Ramos (cell line): ENCODE results near the gene FNBP1.
"Not testable (repeated sequence)": the region's sequence is repeated elsewhere in the genome, so short reads cannot be mapped to it uniquely, and the experiment has no call there.

ENCODE experiments used
- in situ Hi-C: fragments of 300-500 bp; cut with MboI; formaldehyde crosslinking; loops from one replicate; pipeline ENCODE4 v1.14.3; 2022; ENCODE audit warnings: low sequenced_read_pairs; ENCODE audit not compliant: unreplicated experiment

Gene FNBP1

DNA sequence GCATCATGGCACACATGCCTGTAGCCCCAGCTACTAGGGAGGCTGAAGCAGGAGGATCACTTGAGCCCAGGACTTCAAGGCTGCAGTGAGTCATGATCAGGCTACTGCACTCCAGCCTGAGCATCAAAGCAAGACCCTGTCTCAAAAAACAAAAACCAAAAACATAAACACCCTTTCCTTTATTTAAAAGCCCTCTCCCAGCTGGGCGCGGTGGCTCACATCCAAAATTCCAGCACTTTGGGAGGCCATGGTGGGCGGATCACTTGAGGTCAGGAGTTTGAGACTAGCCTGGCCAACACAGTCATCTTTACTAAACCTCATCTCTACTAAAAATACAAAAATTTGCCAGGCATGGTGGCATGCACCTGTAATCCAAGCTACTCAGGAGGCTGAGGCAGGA, 45.3 kb downstream of the FNBP1 start:
- in situ Hi-C loops = not testable (repeated sequence)

DNA sequence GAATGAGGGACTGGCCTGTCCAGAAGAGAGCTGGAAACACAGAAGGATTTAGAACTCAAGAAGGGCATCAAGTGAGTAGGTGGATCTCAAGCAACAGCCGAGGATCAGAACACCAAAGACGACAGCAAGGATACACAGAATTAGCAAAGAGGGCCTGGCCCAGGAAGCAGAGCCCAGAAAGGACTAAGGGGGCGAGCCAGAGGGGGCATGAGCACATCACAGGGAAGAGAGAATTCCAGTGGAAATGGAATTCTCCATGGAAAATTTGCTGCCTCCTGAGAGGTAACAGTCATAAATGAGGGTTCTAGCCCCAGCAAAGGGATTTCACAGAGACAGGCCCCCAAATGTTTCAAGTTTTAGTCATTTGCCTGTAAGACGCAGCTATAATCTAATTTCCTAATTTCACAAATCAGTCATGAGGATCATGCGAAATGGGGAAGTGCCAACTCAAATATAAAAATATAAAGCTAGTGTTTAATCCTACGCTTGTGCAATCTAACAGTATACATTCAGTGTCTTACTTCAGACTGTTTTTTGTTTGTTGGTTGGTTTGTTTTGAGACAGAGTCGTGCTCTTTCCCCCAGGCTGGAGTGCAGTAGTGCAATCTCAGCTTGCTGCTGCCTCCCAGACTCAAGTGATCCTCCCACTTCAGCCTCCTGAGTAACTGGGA, 46.7 kb downstream of the FNBP1 start:
- in situ Hi-C loops = no loop called here

DNA sequence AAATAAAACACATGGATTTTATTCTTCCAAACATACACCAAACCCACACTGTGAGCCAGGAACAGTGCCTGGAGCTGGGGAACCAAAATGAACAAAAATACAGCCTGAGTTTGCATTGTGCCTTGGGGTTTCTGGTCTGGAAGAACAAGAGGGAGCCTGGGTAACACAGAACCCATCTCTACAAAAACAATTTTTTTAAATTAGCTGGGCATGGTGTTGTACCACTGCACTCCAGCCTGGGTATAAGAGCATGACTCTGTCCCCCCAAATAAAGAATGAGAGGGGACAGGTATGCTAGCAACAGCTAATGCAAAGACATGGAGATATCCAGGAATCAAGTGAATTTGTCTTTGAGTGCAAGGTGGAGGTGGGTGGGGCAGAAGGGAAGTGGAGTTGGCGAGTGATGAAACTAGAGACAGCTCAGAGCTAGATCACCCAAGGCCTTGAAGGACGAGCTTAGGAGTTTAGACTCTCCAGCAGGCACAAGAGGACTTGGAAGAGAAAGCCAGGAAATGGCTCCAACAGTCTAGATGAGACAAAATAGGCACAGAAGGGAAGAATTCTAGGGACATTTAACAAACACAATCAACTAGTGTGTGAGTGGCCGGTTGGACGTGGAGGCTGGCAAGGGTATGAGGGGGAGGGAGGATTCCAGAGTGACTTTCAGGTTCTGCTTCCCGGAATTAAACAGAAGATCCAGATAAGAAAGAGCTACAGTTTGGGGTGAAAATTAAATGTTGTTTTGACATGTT, 47.4 kb downstream of the FNBP1 start:
- in situ Hi-C loops = no loop called here

DNA sequence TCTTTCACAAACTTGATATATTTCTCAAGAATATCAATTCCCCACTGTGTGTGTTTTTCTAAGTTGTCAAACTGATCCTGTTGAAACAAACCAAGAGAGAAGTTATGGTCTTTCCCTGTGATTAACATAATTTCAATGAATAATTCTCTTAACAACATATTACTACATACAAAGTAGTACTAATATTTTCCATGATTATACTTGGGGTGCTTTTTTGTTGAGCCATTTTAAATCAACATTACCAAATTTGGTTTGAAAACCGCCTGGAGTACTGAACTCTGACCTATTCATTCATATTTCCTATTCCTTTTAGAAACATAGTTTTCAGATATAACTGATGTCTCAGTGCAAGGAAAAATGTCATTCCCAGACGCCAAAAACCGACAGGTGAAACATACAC, 48.1 kb downstream of the FNBP1 start:
- in situ Hi-C loops = no loop called here

DNA sequence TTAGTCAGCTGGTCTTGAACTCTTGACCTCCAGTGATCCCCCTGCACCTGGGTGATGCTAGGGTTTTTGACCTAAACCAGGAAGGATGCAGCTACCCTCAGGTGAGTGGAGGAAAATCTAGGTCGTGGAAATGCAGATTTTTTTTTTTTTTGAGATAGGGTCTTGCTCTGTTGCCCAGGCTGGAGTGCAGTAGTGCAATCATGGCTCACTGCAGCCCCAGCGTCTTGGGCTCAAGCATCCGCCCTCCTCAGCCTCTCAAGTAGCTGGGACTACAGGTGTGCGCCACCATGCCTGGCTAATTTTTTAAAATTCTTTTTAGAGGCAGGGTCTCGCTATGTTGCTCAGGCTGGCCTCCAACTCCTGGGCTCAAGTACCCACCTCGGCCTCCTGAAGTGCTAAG, 51.9 kb downstream of the FNBP1 start:
- in situ Hi-C loops = not testable (repeated sequence)

DNA sequence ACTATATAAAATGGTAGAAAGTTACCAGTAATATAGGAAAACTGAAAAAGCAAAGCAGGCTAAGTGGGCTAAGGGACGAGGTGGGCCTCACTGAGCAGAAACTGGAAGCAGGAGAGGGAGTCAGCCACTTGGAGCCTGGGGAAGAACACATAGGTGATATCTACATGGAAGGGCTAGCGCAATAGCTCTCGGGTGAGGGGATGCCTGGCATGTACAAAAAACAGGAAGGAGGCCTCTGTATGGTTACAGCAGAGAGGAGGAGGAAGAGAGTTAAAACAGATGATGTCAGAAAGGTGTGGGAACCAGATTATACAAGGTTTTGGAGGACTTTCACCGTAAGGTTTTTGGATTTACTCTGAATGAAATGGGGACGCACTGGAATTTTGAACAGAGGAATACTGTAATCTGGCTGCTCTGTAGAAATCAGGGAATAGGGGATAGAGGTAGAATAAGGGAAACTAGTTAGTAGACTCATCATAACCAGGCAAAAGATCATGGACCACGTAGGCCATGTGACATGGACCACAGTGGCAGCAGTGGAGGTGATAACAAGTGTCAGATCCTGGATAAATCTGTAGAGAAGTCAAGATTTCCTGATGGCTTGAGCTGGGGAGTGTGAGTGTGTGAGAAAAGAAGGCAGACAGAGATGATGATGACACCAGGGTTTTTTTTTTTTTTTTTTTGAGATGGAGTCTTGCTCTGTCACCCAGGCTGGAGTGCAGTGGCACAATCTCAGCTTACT, 52.5 kb downstream of the FNBP1 start:
- in situ Hi-C loops = no loop called here

DNA sequence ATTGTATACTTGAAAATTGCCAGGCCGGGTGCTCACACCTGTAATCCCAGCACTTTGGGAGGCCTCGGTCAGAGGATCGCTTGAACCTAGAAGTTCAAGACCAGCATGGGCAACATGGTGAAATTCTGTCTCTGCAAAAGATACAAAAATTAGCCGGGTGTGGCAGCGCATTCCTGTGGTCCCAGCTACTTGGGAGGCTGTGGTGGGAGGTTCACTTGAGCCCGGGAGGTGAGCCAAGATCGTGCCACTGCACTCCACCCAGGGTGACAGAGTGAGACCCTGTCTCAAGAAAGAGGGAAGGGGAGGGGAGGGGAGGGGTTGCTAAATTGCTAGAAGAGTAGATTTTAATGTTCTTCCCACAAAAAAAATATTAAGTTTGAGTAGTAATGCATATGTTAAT, 53.2 kb downstream of the FNBP1 start:
- in situ Hi-C loops = no loop called here

DNA sequence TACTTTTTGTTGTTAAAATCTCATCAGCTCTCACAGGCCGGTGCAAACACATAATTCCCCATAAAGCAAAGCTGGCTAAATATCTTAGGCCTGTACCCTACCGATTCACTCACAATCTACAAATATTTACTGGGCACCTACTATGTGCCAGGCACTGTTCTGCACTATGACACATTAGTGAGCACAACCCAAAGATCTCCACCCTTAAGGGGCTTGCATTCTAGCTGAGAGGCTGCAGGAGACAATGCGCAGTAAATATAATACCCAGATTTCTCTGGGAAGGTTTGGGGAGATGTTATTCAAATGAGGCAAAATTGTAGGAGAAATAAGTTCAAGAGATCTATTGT, 53.7 kb downstream of the FNBP1 start:
- in situ Hi-C loops = no loop called here

DNA sequence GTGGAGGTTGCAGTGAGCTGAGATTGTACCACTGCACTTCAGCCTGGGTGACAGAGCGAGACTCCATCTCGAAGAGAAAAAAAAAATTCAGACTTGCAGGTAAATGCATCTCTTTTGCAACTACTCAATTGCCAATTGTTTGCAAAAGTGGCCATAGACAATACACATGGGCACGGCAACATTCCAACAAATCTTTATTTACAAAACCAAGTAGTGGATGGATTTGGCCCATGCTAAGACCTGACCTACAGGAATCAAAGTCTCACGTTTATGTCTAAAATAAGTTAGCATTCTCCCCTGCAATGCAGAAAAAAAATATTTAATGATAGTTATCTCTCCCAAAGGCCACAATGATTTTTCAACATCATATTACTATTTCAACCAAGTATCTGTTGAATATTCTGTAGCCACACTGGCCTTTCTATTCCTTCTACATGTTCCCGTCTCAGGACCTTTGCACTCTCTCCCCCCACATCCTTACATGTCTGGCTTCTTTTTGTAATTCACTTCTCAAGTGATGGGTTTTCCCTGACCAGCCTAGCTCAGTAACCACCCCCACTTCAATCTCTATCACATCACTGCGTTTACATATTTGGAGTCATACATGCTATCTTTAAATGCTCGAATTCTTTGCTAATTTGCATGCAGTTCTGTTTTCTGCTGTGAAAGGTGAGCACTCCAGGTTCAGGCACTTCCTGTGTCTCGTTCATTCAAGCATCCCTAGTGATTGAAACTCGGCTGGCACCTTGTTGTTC, 54.2 kb downstream of the FNBP1 start:
- in situ Hi-C loops = no loop called here

DNA sequence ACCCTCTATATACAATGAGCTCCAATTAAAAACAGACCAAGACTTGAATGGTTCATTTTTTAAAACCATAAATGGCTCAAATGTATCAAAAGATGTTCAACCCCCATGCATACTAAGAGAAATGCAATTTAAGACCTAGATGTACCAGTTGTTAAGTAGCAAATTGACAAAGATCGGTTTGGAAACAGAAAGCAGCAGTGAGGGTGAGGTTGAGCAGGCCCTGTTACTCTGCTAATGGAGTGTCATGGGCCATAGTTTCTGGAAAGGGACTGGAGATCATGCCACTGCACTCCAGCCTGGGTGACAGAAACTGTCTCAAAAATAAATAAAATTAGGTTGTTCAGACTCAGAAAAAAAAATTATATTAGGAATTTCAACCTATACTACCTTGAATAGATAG, 55.0 kb downstream of the FNBP1 start:
- in situ Hi-C loops = no loop called here

DNA sequence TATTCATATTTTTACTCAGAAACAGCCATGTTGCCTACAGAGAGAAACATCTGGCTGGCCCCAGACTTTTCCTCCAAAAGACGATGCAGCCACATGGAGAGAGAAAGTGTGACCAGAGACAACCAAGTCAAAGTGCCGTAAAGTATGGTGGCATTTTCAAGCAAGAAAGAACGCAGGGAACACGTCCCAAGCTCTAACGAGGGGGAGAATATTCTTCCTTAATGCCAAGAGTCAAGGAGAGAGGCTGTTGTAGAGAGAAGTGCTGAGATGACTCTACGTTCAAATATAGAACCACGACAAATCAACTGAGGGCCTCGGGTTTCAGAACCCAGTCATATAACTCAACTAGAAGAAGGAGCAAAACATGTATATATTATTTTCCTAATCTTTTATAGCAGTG, 55.9 kb downstream of the FNBP1 start:
- in situ Hi-C loops = no loop called here

DNA sequence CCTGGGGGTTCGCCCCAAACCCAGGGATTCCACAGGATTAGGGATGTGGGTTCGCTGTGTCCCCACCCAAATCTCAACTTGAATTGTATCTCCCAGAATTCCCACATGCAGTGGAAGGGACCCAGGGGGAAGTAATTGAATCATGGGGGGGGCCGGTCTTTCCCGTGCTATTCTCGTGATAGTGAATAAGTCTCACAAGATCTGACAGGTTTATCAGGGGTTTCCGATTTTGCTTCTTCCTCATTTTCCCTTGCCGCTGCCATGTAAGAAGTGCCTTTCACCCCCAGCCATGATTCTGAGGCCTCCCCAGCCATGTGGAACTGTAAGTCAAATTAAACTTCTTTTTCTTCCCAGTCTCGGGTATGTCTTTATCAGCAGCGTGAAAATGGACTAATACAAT, 58.4 kb downstream of the FNBP1 start:
- in situ Hi-C loops = not testable (repeated sequence)

DNA sequence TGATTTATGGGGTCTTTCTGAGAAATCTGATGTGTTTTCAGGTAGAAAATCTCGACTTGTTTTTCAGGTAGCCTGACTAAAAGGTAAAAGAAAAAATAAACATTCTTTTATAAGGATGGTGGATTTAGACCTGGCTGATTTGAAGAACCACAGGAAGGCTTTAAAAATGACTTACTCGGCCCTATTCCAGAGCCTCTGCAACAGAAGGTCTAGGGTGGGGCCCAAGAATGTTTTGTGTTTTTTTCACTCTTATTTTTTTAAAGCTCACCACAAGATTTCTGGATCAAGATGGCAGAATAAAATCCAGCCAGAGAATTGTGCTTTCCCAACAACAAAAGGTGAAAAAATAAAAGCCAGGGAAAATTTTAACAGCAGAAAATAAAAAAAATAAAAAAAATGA, 59.1 kb downstream of the FNBP1 start:
- in situ Hi-C loops = no loop called here

DNA sequence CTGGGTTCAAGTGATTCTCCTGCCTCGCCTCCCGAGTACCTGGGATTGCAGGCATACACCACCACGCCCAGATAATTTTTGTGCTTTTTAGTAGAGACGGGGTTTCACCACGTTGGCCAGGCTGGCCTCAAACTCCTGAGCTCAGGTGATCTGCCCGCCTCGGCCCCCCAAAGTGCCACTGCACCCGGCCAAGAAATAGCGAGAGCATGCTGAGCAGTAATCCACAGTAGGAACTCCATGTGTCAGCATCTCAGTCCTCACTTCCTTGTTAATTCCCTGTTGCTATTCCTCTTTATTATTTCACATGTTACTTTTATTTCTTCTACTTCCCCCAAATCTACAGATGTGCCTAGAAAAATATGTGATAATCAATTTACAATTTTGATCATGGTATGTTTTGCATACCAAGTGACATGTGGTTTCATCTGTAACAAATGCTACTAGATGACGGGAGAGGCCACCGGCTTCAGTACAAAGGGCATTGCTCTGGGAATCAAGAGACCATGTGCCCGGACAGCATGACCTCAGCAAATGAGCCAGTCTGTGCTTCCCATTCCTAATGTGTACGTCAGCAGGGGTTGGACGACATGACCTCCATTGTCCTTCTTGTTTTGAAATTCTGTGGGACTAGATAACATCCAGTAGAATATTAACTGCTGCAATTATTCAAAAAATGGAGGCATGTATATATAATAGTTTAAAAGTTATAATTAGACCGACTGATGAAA, 61.6 kb downstream of the FNBP1 start:
- in situ Hi-C loops = no loop called here

DNA sequence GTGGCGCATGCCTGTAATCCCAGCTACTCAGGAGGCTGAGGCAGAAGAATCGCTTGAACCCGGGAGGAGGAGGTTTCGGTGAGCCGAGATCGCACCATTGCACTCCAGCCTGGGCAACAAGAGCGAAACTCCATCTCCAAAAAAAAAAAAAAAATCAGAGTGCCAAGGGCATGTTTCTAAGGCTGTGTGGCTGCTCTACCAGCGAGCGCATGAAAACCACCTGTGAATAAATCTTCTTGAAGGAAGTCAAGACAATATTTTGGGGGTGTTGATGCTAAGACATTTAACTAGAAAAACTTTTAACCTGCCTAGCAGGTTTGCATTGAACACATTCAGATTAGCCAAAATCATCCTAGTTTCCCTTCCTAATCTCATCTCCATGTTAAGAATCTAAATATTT, 62.8 kb downstream of the FNBP1 start:
- in situ Hi-C loops = not testable (repeated sequence)

DNA sequence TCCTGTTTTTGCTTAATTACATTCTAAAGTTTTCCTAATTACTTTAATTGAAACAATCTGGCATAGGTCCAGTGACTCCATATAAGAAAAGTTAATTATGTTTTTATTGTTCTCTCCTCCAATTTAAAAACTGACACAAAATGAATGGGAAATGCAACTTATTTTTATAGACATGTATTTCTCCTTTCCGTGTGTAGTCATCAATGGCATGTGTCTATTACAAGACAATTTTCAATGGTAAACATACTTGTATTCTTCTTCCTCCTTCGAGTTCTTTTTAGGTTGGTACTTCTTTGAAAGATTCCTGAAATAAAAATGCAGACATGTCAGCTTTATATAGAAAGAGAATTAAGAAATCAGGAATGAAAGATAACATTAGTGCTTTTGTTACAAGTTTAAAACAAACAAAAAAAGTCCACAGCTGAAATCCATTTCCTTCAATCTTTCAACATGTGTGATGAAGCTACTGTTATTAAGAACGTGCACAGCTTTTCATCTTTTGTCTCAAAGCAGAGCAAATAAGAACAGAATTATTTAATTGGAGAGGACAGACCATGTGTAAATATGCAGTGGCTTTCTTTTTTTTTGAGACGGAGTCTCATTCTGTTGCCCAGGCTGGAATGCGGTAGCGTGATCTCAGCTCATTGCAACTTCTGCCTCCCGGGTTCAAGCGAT, 63.8 kb downstream of the FNBP1 start:
- in situ Hi-C loops = no loop called here

DNA sequence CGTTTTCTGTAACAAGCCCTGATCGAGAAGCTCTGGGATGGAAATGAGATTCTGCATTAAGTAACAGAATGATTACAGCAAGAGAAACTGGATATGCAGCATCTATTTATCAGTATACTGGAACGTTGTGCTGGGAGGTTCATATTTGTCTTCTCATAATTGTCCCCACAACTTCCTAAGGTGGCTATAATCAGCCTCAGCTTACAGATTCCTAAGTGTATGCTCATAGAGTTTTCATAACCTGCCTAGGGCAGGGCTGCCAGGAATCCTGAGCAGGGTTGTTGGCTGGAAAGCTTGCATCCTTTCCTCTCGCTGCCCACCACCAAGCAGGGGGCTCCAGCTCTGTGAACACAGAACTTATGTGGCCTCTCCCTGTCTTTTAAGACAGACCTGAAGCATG, 70.2 kb downstream of the FNBP1 start:
- in situ Hi-C loops = no loop called here

DNA sequence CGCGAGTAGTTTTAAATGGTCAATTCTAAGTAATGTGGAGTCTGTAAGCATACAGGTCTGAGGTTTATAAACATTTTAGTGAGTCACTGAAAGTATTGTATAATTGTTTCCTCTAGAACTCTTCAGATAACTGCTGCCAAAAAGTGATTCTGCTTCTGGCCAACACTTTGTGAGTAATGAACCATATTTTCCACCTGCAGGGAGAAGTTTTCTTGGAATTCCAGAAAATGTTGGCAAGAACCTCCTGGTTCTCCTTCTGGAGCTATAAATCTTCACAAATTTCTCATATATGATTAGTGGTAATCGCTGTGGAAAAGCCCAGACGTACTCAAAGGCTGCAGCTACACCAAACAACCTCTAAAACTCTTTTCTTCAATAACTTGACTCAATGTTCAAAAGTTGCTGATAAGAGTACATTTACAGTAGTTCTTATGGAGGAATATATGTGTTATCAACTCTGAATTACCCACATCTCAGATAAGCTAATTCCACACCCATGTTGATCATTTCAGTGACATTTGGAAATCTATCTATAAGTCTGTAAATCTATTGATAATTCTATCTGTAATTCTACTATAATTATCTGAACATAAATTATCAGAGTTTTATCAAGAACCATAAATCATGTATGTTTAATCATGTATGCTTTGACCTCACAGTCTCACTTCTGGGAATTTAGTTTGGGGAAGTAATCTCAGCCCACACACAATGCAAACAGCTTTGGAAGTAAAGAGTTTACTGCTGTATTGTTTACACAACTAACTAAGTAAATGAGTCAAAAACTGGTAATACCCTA, 74.1 kb downstream of the FNBP1 start:
- in situ Hi-C loops = no loop called here
